HG03196 (cell line): Measurements from ENCODE around the gene PPARG.
"Not testable (repeated sequence)": the region's sequence is repeated elsewhere in the genome, so short reads cannot be mapped to it uniquely, and the experiment has no call there.

Experiments
- ATAC-seq: cut with Tn5 transposase; IDR thresholded peaks from one replicate; pipeline ENCODE4 v1.9.1; 2021; ENCODE audit not compliant: unreplicated experiment

The PPARG gene

GRCh38 chr3:12437861-12438260, 149.0 kb downstream of the PPARG start:
- no peak for ATAC-seq

- no peak for ATAC-seq
These were observed 149.4 kb downstream of the PPARG start for GRCh38 chr3:12438318-12438717.

- no peak for ATAC-seq
These were observed 150.5 kb downstream of the PPARG start for GRCh38 chr3:12439161-12439940.

- no peak for ATAC-seq
These were observed 152.3 kb downstream of the PPARG start for GRCh38 chr3:12440927-12441714.

GRCh38 chr3:12442654-12443501, 154.0 kb downstream of the PPARG start:
- no peak for ATAC-seq

- no peak for ATAC-seq
These were observed 155.1 kb downstream of the PPARG start for GRCh38 chr3:12443781-12444522.

- ATAC-seq: no peak
These were observed 156.0 kb downstream of the PPARG start for GRCh38 chr3:12444582-12445471.

GRCh38 chr3:12445523-12446240, 156.8 kb downstream of the PPARG start:
- ATAC-seq: no peak

- no peak for ATAC-seq
These were observed 157.4 kb downstream of the PPARG start for GRCh38 chr3:12446298-12446697.

- ATAC-seq: no peak
These were observed 158.2 kb downstream of the PPARG start for GRCh38 chr3:12447075-12447474.

- not testable (repeated sequence) for ATAC-seq
These were observed 159.7 kb downstream of the PPARG start for GRCh38 chr3:12448404-12449202.

GRCh38 chr3:12449889-12450682, 161.2 kb downstream of the PPARG start:
- no peak for ATAC-seq

- ATAC-seq: no peak
These were observed 162.6 kb downstream of the PPARG start for GRCh38 chr3:12451481-12451880.

- ATAC-seq: no peak
These were observed 163.1 kb downstream of the PPARG start for GRCh38 chr3:12451960-12452359.

- ATAC-seq: no peak
These were observed 163.8 kb downstream of the PPARG start for GRCh38 chr3:12452361-12453330.
